ENCODE data around the gene DOCK2. TPM values are rescaled to one million over a fixed set of nuclear protein-coding genes. Genes with fewer than 3 reads are reported as not detected.

The DOCK2 gene
- total RNA-seq, 1 donor from 2014 or later, result 108 TPM

GRCh38 chr5:169812786-169813185 lies 175.7 kb downstream of the DOCK2 start:
- Histone ChIP-seq H3K9me3 (no peaks in the 10 kb centered on the region), H3K27me3 (ENCODE audit: low read depth) (no peaks in the 10 kb centered on the region), H3K4me1 (peaks cover 4% of the 10 kb centered on the region), H3K36me3 (no peaks in the 10 kb centered on the region), H3K27ac (no peak overlapping the region), H3K4me3 (no peak overlapping the region)
- DNase-seq (no peak), ATAC-seq (no peak)
- intact Hi-C loops (cut with DNase I), result no loop called here
- TF ChIP-seq CTCF (IDR thresholded peaks at IDR 0.05), result no peak

- Histone ChIP-seq H3K4me3 (no peak overlapping the region), H3K27me3 (ENCODE audit: low read depth) (no peaks in the 10 kb centered on the region), H3K9me3 (no peaks in the 10 kb centered on the region), H3K36me3 (no peaks in the 10 kb centered on the region), H3K4me1 (peaks cover 1% of the 10 kb centered on the region), H3K27ac (no peak overlapping the region)
- DNase-seq, result no peak
- intact Hi-C loops (cut with DNase I), result no loop called here
- TF ChIP-seq CTCF (IDR thresholded peaks at IDR 0.05), result no peak
- no peak for ATAC-seq
Measured at GRCh38 chr5:169814045-169814444, 177.0 kb downstream of the DOCK2 start.

- H3K27ac ChIP-seq, result no peak overlapping the region
- TF ChIP-seq CTCF (IDR thresholded peaks at IDR 0.05), result no peak
- H3K4me3 ChIP-seq, result no peak overlapping the region
- intact Hi-C loops (cut with DNase I), result no loop called here
- no peak for DNase-seq
- no peaks in the 10 kb centered on the region for H3K27me3 ChIP-seq (ENCODE audit: low read depth)
- H3K9me3 ChIP-seq, result no peaks in the 10 kb centered on the region
- no peaks in the 10 kb centered on the region for H3K4me1 ChIP-seq
- peaks cover 3% of the 10 kb centered on the region for H3K36me3 ChIP-seq
- ATAC-seq, result no peak
Measured at GRCh38 chr5:169814522-169814921, 177.4 kb downstream of the DOCK2 start.

GRCh38 chr5:169817031-169817430 lies 180.0 kb downstream of the DOCK2 start:
- ATAC-seq (no peak), DNase-seq (no peak)
- Histone ChIP-seq H3K27me3 (ENCODE audit: low read depth) (no peaks in the 10 kb centered on the region), H3K9me3 (no peaks in the 10 kb centered on the region), H3K4me1 (no peaks in the 10 kb centered on the region), H3K4me3 (no peak overlapping the region), H3K27ac (no peak overlapping the region), H3K36me3 (peaks cover 4% of the 10 kb centered on the region)
- intact Hi-C loops (cut with DNase I), result no loop called here
- no peak for TF ChIP-seq CTCF (IDR thresholded peaks at IDR 0.05)

GRCh38 chr5:169826618-169827017 lies 189.5 kb downstream of the DOCK2 start:
- no peak for TF ChIP-seq CTCF (IDR thresholded peaks at IDR 0.05)
- no peak for ATAC-seq
- DNase-seq, result no peak
- Histone ChIP-seq H3K27ac (no peak overlapping the region), H3K27me3 (ENCODE audit: low read depth) (no peaks in the 10 kb centered on the region), H3K36me3 (no peaks in the 10 kb centered on the region), H3K4me1 (no peaks in the 10 kb centered on the region), H3K9me3 (no peaks in the 10 kb centered on the region), H3K4me3 (no peak overlapping the region)
- intact Hi-C loops (cut with DNase I), result no loop called here

GRCh38 chr5:169827769-169828168 lies 190.7 kb downstream of the DOCK2 start:
- ATAC-seq (no peak), DNase-seq (no peak)
- Histone ChIP-seq H3K36me3 (no peaks in the 10 kb centered on the region), H3K9me3 (no peaks in the 10 kb centered on the region), H3K27ac (no peak overlapping the region), H3K27me3 (ENCODE audit: low read depth) (no peaks in the 10 kb centered on the region), H3K4me1 (no peaks in the 10 kb centered on the region), H3K4me3 (no peak overlapping the region)
- intact Hi-C loops (cut with DNase I), result no loop called here
- no peak for TF ChIP-seq CTCF (IDR thresholded peaks at IDR 0.05)
